Loucy (cell line): ENCODE results near the gene CCDC47.

Experiments used
- H2AFZ ChIP-seq: fragments of 200-600 bp; sonication (generic); 2 replicates; pipeline ENCODE4 v1.6.0; 2016; ENCODE audit warnings: antibody characterized with exemption, mild to moderate bottlenecking, low read length, moderate library complexity
- H3F3A ChIP-seq: fragments of 200-600 bp; 2 replicates; pipeline ENCODE4 v1.6.0; 2016; ENCODE audit warnings: antibody characterized with exemption, low read depth, mild to moderate bottlenecking
- H3K27me3 ChIP-seq: fragments of 200-600 bp; sonication (generic); 2 replicates; pipeline ENCODE4 v1.6.1; 2014; ENCODE audit warnings: low read length, mild to moderate bottlenecking; ENCODE audit not compliant: insufficient read depth, poor library complexity, severe bottlenecking
- H3K36me3 ChIP-seq: fragments of 200-600 bp; sonication (generic); 2 replicates; pipeline ENCODE4 v1.6.1; 2016; ENCODE audit warnings: low read length; ENCODE audit not compliant: insufficient read depth
- H3K4me1 ChIP-seq: fragments of 200-600 bp; sonication (generic); 2 replicates; pipeline ENCODE4 v1.5.1; 2014; ENCODE audit warnings: low read length, mild to moderate bottlenecking; ENCODE audit not compliant: insufficient read depth, poor library complexity, severe bottlenecking
- H3K4me2 ChIP-seq: fragments of 200-600 bp; sonication (generic); 2 replicates; pipeline ENCODE4 v1.6.0; 2014; ENCODE audit warnings: antibody characterized with exemption, low read length, low read depth, mild to moderate bottlenecking; ENCODE audit not compliant: poor library complexity, severe bottlenecking
- H3K4me3 ChIP-seq: fragments of 200-600 bp; sonication (generic); 2 replicates; pipeline ENCODE4 v1.5.1; 2014; ENCODE audit warnings: low read length, mild to moderate bottlenecking, mixed read lengths; ENCODE audit not compliant: poor library complexity, severe bottlenecking
- H3K79me2 ChIP-seq: fragments of 200-600 bp; sonication (generic); 2 replicates; pipeline ENCODE4 v1.6.1; 2014; ENCODE audit warnings: low read length; ENCODE audit not compliant: insufficient read depth
- H3K9ac ChIP-seq: fragments of 200-600 bp; sonication (generic); 2 replicates; pipeline ENCODE4 v1.6.0; 2014; ENCODE audit warnings: mild to moderate bottlenecking, low read depth, low read length, moderate library complexity; ENCODE audit not compliant: poor library complexity, severe bottlenecking
- H3K9me2 ChIP-seq: fragments of 200-600 bp; sonication (generic); replicated peaks from 2 replicates; pipeline ENCODE4 v1.6.1; 2016; ENCODE audit warnings: low read depth, low read length, mixed read lengths
- H3K9me3 ChIP-seq: fragments of 200-600 bp; sonication (generic); 2 replicates; pipeline ENCODE4 v1.6.1; 2014; ENCODE audit warnings: mild to moderate bottlenecking, antibody characterized with exemption, low read length, low read depth; ENCODE audit not compliant: insufficient read depth
- H4K20me1 ChIP-seq: fragments of 200-600 bp; sonication (generic); 2 replicates; pipeline ENCODE4 v1.6.0; 2014; ENCODE audit warnings: antibody characterized with exemption, low read length, mild to moderate bottlenecking; ENCODE audit not compliant: insufficient read depth, poor library complexity, severe bottlenecking
- EZH2phosphoT487 ChIP-seq: fragments of 200-600 bp; IDR thresholded peaks from 2 replicates; pipeline ENCODE4 v1.6.1; 2018; ENCODE audit warnings: antibody characterized with exemption, mild to moderate bottlenecking, moderate library complexity, borderline replicate concordance
- TF ChIP-seq, protein P1 (sequence below): fragments of 200-600 bp; sonication (generic); conservative IDR thresholded peaks from 2 replicates; pipeline ENCODE4 v1.5.1; 2014; ENCODE audit warnings: mild to moderate bottlenecking, antibody characterized with exemption, low read length

The CCDC47 gene

GRCh38 chr17:63741408-63742173 lies 31.8 kb downstream of the CCDC47 start, which contains the start of gene STRADA:
STRADA (minus strand) TSS chr17:63741799; CDS start chr17:63728369, 13,430 bp downstream.
- peaks cover 16% of the 10 kb centered on the region for H3K4me1 ChIP-seq
- peaks cover 11% of the 10 kb centered on the region; the same call in 1 of the 2 replicates for H3K36me3 ChIP-seq
- no peaks in the 10 kb centered on the region for H3K27me3 ChIP-seq
- no peaks in the 10 kb centered on the region for H3K9me2 ChIP-seq
- TF ChIP-seq EZH2phosphoT487 = no peak
- TF ChIP-seq, protein P1, sequence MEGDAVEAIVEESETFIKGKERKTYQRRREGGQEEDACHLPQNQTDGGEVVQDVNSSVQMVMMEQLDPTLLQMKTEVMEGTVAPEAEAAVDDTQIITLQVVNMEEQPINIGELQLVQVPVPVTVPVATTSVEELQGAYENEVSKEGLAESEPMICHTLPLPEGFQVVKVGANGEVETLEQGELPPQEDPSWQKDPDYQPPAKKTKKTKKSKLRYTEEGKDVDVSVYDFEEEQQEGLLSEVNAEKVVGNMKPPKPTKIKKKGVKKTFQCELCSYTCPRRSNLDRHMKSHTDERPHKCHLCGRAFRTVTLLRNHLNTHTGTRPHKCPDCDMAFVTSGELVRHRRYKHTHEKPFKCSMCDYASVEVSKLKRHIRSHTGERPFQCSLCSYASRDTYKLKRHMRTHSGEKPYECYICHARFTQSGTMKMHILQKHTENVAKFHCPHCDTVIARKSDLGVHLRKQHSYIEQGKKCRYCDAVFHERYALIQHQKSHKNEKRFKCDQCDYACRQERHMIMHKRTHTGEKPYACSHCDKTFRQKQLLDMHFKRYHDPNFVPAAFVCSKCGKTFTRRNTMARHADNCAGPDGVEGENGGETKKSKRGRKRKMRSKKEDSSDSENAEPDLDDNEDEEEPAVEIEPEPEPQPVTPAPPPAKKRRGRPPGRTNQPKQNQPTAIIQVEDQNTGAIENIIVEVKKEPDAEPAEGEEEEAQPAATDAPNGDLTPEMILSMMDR = no peak
- peak within 1 kb of the TSS; percentile 97 for H3K4me3 ChIP-seq
- no peaks in the 10 kb centered on the region for H4K20me1 ChIP-seq
- peaks cover 10% of the 10 kb centered on the region for H3F3A ChIP-seq
- no peaks in the 10 kb centered on the region for H3K9me3 ChIP-seq
- peaks cover 19% of the 10 kb centered on the region for H3K79me2 ChIP-seq
- H2AFZ ChIP-seq = peak within 1 kb of the TSS; percentile 92
- peak within 1 kb of the TSS; percentile 99 for H3K9ac ChIP-seq
- peak within 1 kb of the TSS; percentile 94 for H3K4me2 ChIP-seq

GRCh38 chr17:63741143-63741407 lies 32.3 kb downstream of the CCDC47 start:
- Histone ChIP-seq H3K4me1 (peaks cover 16% of the 10 kb centered on the region), H3K4me2 (peak overlapping the region; percentile 91), H4K20me1 (no peaks in the 10 kb centered on the region), H3K9me2 (no peaks in the 10 kb centered on the region), H3K9me3 (no peaks in the 10 kb centered on the region), H3F3A (peaks cover 10% of the 10 kb centered on the region), H2AFZ (peak overlapping the region; percentile 90), H3K4me3 (peak overlapping the region; percentile 97), H3K79me2 (peaks cover 19% of the 10 kb centered on the region), H3K9ac (peak overlapping the region; percentile 99), H3K27me3 (no peaks in the 10 kb centered on the region), H3K36me3 (peaks cover 7% of the 10 kb centered on the region; the same call in 1 of the 2 replicates)
- no peak for TF ChIP-seq EZH2phosphoT487
- TF ChIP-seq, protein P1 = no peak

DNA sequence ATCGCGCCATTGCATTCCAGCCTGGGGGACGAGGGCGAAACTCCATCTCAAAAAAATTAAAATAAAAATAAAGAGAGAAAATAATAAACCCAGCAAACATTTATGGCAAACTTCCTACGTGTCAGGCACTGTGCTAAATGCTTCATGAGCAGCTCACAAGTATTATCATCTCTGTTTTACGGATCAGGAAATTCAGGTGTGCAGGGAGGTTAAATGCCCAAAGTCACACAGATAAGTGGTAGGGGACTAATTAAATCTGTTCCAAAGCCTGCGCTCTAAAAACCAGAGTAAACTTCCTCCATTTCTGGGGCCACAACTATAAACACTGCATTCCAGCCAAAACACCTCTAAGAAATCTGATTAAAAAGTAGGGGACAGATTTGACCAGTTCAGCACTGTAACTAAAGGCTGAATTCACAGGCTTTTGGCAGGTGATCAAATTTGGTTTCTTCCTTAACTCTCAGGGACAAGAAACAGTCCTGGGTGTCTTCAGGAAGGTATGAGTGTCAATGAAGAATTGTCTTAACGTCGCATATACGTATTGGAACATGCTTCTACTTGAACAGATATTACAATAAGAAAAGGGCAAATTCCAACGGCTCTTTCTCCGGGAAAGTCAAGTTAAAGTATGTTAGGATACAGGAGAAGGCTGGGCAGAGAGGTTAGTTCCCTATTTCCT lies 32.8 kb downstream of the CCDC47 start:
- H3K4me2 ChIP-seq = peak overlapping the region; percentile 91
- peaks cover 16% of the 10 kb centered on the region for H3K4me1 ChIP-seq
- H2AFZ ChIP-seq = peak overlapping the region; percentile 90
- H3K9me3 ChIP-seq = no peaks in the 10 kb centered on the region
- peaks cover 19% of the 10 kb centered on the region for H3K79me2 ChIP-seq
- peak overlapping the region; percentile 99 for H3K9ac ChIP-seq
- H3K27me3 ChIP-seq = no peaks in the 10 kb centered on the region
- H3K4me3 ChIP-seq = peak overlapping the region; percentile 97
- peaks cover 8% of the 10 kb centered on the region for H3F3A ChIP-seq
- H3K36me3 ChIP-seq = peaks cover 2% of the 10 kb centered on the region; the same call in 1 of the 2 replicates
- no peaks in the 10 kb centered on the region for H4K20me1 ChIP-seq
- no peaks in the 10 kb centered on the region for H3K9me2 ChIP-seq
- TF ChIP-seq, protein P1 = no peak
- no peak for TF ChIP-seq EZH2phosphoT487
